OCI-LY1 (cell line): ENCODE results near the gene SMAP2.
A peak's percentile ranks its signal among the peaks of the same experiment; 100 is the strongest.

Source experiments
- H2AFZ ChIP-seq: fragments of 200-600 bp; sonication (generic), shearing (Covaris generic); 2 replicates; pipeline ENCODE4 v1.6.0; 2014; ENCODE audit warnings: antibody characterized with exemption, mild to moderate bottlenecking, low read length
- H3F3A ChIP-seq: fragments of 200-600 bp; sonication (generic), shearing (Covaris generic); 2 replicates; pipeline ENCODE4 v1.6.0; 2014; ENCODE audit warnings: mild to moderate bottlenecking, antibody characterized with exemption, low read length, moderate library complexity; ENCODE audit not compliant: insufficient read depth
- H3K27ac ChIP-seq: fragments of 200-600 bp; sonication (generic); 2 replicates; pipeline ENCODE4 v1.5.1; 2014; ENCODE audit warnings: low read length, mixed run types, mild to moderate bottlenecking, low read depth; ENCODE audit not compliant: poor library complexity, severe bottlenecking
- H3K27me3 ChIP-seq: fragments of 200-600 bp; sonication (generic); 2 replicates; pipeline ENCODE4 v1.6.0; 2014; ENCODE audit warnings: antibody characterized with exemption, mild to moderate bottlenecking, low read length, moderate library complexity; ENCODE audit not compliant: insufficient read depth
- H3K36me3 ChIP-seq: fragments of 200-600 bp; sonication (generic); 2 replicates; pipeline ENCODE4 v1.6.1; 2014; ENCODE audit warnings: mild to moderate bottlenecking, antibody characterized with exemption, low read length, moderate library complexity, mixed read lengths; ENCODE audit not compliant: insufficient read depth
- H3K4me1 ChIP-seq: fragments of 200-600 bp; sonication (generic); 2 replicates; pipeline ENCODE4 v1.5.1; 2014; ENCODE audit warnings: mild to moderate bottlenecking, low read length, moderate library complexity; ENCODE audit not compliant: insufficient read depth, severe bottlenecking
- H3K4me2 ChIP-seq: fragments of 200-600 bp; sonication (generic), shearing (Covaris generic); 2 replicates; pipeline ENCODE4 v1.6.1; 2014; ENCODE audit warnings: low read length
- H3K4me3 ChIP-seq: fragments of 200-600 bp; sonication (generic); 2 replicates; pipeline ENCODE4 v1.5.1; 2014; ENCODE audit warnings: low read length, low read depth, mild to moderate bottlenecking, mixed read lengths; ENCODE audit not compliant: poor library complexity, severe bottlenecking
- H3K79me2 ChIP-seq: fragments of 200-600 bp; shearing (Covaris generic); 2 replicates; pipeline ENCODE4 v1.6.1; 2016; ENCODE audit warnings: mixed run types, low read length, mixed read lengths; ENCODE audit not compliant: insufficient read depth
- H3K9ac ChIP-seq: fragments of 200-600 bp; sonication (generic), shearing (Covaris generic); 2 replicates; pipeline ENCODE4 v1.6.1; 2014; ENCODE audit warnings: mild to moderate bottlenecking, low read length, mixed read lengths
- H3K9me2 ChIP-seq: fragments of 200-600 bp; sonication (generic), shearing (Covaris generic); 2 replicates; pipeline ENCODE4 v1.6.1; 2014; ENCODE audit warnings: low read depth, mild to moderate bottlenecking, low read length, mixed read lengths
- H3K9me3 ChIP-seq: fragments of 200-600 bp; shearing (Covaris generic); 2 replicates; pipeline ENCODE4 v1.6.1; 2014; ENCODE audit warnings: low read length, mixed read lengths
- H4K20me1 ChIP-seq: fragments of 200-600 bp; sonication (generic), shearing (Covaris generic); 2 replicates; pipeline ENCODE4 v1.6.0; 2016; ENCODE audit warnings: mild to moderate bottlenecking, low read length; ENCODE audit not compliant: insufficient read depth
- EZH2 ChIP-seq: fragments of 200-600 bp; sonication (generic), shearing (Covaris generic); IDR thresholded peaks from 2 replicates; pipeline ENCODE4 v1.8.0; 2017; ENCODE audit warnings: borderline replicate concordance, mixed run types, mild to moderate bottlenecking, antibody characterized with exemption, low read length, moderate library complexity, mixed read lengths
- TF ChIP-seq, protein P1 (sequence below): fragments of 200-600 bp; sonication (generic), shearing (Covaris generic); IDR thresholded peaks from 2 replicates; pipeline ENCODE4 v1.5.1; 2017; ENCODE audit warnings: mild to moderate bottlenecking, antibody characterized with exemption, low read length, moderate library complexity, mixed read lengths

Gene SMAP2

DNA sequence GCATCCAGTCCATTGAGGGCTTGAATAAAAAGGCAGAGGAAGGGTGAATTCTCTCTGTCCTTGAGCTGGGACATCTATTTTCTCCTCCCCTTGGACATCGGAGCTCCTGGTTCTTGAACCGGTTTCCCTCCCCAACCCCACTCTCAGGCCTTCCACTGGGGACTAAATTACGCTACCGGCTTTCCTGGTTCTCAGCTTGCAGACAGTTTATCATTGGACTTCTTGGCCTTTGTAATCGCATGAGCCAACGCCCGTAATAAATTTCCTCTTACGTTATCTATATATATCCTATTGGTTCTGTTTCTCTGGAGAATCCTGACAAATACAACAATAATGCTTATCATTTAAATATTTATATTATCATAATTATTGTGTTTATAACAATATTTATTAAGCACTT, 36.1 kb upstream of the SMAP2 start:
- Histone ChIP-seq H3K27me3 (no peaks in the 10 kb centered on the region), H3K4me3 (no peak overlapping the region), H4K20me1 (no peaks in the 10 kb centered on the region), H3K79me2 (no peaks in the 10 kb centered on the region), H3K9me2 (no peaks in the 10 kb centered on the region), H3K4me2 (no peak overlapping the region), H3F3A (no peaks in the 10 kb centered on the region), H3K9me3 (no peaks in the 10 kb centered on the region), H3K9ac (no peak overlapping the region), H3K27ac (no peak overlapping the region), H3K4me1 (no peaks in the 10 kb centered on the region), H3K36me3 (no peaks in the 10 kb centered on the region), H2AFZ (no peak overlapping the region)
- no peak for TF ChIP-seq EZH2
- TF ChIP-seq, protein P1, sequence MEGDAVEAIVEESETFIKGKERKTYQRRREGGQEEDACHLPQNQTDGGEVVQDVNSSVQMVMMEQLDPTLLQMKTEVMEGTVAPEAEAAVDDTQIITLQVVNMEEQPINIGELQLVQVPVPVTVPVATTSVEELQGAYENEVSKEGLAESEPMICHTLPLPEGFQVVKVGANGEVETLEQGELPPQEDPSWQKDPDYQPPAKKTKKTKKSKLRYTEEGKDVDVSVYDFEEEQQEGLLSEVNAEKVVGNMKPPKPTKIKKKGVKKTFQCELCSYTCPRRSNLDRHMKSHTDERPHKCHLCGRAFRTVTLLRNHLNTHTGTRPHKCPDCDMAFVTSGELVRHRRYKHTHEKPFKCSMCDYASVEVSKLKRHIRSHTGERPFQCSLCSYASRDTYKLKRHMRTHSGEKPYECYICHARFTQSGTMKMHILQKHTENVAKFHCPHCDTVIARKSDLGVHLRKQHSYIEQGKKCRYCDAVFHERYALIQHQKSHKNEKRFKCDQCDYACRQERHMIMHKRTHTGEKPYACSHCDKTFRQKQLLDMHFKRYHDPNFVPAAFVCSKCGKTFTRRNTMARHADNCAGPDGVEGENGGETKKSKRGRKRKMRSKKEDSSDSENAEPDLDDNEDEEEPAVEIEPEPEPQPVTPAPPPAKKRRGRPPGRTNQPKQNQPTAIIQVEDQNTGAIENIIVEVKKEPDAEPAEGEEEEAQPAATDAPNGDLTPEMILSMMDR = no peak

DNA sequence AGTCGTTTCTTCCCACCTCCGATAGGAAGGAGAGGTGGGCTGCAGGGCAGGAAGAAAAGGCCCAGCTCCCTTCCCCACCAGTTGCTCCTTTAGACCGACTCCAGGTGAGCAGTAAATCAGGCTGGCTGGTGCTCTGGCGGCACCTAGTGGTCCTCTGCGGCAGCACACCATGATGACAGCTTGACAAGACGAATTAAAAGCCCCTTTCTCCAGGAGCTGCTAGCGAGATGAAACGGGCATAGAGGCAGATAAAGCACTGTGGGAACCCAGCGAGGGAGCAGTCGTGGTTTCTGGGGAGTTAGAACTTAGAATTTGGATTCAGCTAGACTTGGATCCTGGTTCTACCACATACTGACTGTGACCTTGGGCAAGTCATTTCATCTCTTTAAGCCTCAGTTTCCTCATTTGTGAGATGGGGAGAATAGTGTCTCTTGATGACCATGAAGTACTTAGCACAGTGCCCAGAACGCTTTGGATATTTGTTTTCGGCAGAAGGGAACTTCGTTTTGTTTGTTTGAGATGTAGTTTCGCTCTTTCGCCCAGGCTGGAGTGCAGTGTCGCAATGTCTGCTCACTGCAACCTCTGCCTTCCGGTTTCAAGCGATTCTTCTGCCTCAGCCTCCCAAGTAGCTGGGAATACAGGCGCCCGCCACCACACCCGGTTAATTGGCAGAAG, 34.6 kb upstream of the SMAP2 start:
- Histone ChIP-seq H3F3A (no peaks in the 10 kb centered on the region), H3K79me2 (no peaks in the 10 kb centered on the region), H4K20me1 (no peaks in the 10 kb centered on the region), H3K36me3 (no peaks in the 10 kb centered on the region), H3K9me2 (no peaks in the 10 kb centered on the region), H3K27ac (no peak overlapping the region), H3K27me3 (no peaks in the 10 kb centered on the region), H3K9me3 (no peaks in the 10 kb centered on the region), H3K4me1 (no peaks in the 10 kb centered on the region), H3K9ac (no peak overlapping the region), H2AFZ (no peak overlapping the region), H3K4me2 (peak overlapping the region; percentile 30; the same call in 1 of the 2 replicates), H3K4me3 (no peak overlapping the region)
- TF ChIP-seq EZH2 = no peak
- TF ChIP-seq, protein P1 = peak; percentile 99

DNA sequence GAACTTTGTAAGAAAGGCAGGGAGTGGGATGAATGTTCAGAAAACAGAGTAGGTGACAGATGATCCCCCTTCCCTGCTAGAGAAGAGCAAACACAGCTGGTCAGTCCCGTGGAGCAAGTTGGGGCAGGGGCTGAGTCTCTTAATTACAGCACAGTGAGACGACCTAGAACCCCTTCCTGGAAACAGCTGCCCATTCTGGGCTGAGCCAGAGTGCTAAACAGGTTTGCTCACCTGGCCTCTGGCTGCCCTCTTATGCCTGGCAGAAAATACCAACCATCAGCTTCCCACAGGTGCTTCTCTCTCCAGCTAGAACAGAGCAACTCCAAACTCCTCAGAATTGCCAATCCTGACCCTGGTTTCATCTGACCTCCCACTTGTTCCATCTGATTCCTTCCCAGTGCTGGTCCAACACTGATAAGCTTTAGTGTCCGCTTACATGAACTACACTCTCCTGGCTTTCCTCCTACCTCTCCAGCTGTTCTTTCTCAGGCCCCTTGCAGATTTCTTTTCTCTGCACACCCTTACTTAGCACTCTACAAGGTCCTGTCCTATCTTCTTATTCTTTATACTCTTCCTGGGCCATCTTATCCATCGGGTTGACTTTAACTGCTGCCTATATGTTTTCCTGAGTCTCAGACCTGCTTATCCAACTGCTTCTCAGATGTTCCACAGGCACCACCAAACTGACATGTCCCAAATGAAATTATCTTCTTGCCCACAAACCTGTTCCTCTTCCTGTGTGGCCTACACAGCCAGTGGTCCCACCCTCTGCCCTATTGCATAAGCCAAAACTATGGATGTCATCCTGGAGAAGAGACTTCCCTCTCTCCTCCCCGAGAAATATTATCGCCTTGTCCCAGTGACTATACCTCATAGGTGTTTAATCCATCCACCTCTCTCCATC, 33.9 kb upstream of the SMAP2 start:
- no peaks in the 10 kb centered on the region for H3F3A ChIP-seq
- no peaks in the 10 kb centered on the region for H3K9me3 ChIP-seq
- no peak overlapping the region for H2AFZ ChIP-seq
- no peaks in the 10 kb centered on the region for H3K27me3 ChIP-seq
- H3K27ac ChIP-seq = no peak overlapping the region
- no peaks in the 10 kb centered on the region for H3K4me1 ChIP-seq
- no peak overlapping the region for H3K4me2 ChIP-seq
- H3K9ac ChIP-seq = no peak overlapping the region
- no peaks in the 10 kb centered on the region for H3K79me2 ChIP-seq
- no peaks in the 10 kb centered on the region for H3K9me2 ChIP-seq
- H3K4me3 ChIP-seq = no peak overlapping the region
- TF ChIP-seq, protein P1 = no peak
- TF ChIP-seq EZH2 = no peak
- H3K36me3 ChIP-seq = no peaks in the 10 kb centered on the region
- no peaks in the 10 kb centered on the region for H4K20me1 ChIP-seq
